ENCODE measurements around the gene ISLR2.

- TF ChIP-seq POLR2A (IDR thresholded peaks at IDR 0.05): peak in 1 of 2 donors; percentile 18
- TF ChIP-seq CTCF (IDR thresholded peaks at IDR 0.05): no peak
These were observed 43.2 kb downstream of the ISLR2 start, which contains the start of gene ISLR for GRCh38 chr15:74173380-74174218.
